SW480 (cell line): ENCODE results near the gene MBIP.
"Not testable (repeated sequence)": the region's sequence is repeated elsewhere in the genome, so short reads cannot be mapped to it uniquely, and the experiment has no call there.

Experiments
- DNase-seq: peaks from one replicate; pipeline ENCODE4 v3.0.0-alpha.2; 2016; ENCODE audit warnings: low spot score

The MBIP gene

GRCh38 chr14:36320200-36320896, at the start of gene MBIP:
Gene MBIP (minus strand): TSS chr14:36320637. CDS start chr14:36320588, 49 bp downstream.
- DNase-seq = peak; percentile 95

- DNase-seq = no peak
Observed at GRCh38 chr14:36367985-36368774, 47.7 kb upstream of the MBIP start.

- DNase-seq = no peak
Observed at GRCh38 chr14:36365766-36366165, 45.3 kb upstream of the MBIP start.

- no peak for DNase-seq
Observed at GRCh38 chr14:36363704-36364103, 43.3 kb upstream of the MBIP start.

- DNase-seq = peak; percentile 57
Observed at GRCh38 chr14:36362648-36363047, 42.2 kb upstream of the MBIP start.

GRCh38 chr14:36361210-36361853, 40.9 kb upstream of the MBIP start:
- no peak for DNase-seq

GRCh38 chr14:36356862-36357261, 36.4 kb upstream of the MBIP start:
- no peak for DNase-seq

GRCh38 chr14:36346052-36346451, 25.6 kb upstream of the MBIP start:
- no peak for DNase-seq

GRCh38 chr14:36344211-36344610, 23.8 kb upstream of the MBIP start:
- DNase-seq = no peak

GRCh38 chr14:36341811-36342210, 21.4 kb upstream of the MBIP start:
- not testable (repeated sequence) for DNase-seq

GRCh38 chr14:36340276-36340890, 19.9 kb upstream of the MBIP start:
- DNase-seq = no peak

GRCh38 chr14:36339816-36340215, 19.4 kb upstream of the MBIP start:
- DNase-seq = no peak

GRCh38 chr14:36333119-36333518, 12.7 kb upstream of the MBIP start:
- no peak for DNase-seq

GRCh38 chr14:36327573-36327972, 7.1 kb upstream of the MBIP start:
- not testable (repeated sequence) for DNase-seq

- no peak for DNase-seq
Observed at GRCh38 chr14:36325853-36326252, 5.4 kb upstream of the MBIP start.

GRCh38 chr14:36324897-36325296, 4.5 kb upstream of the MBIP start:
- no peak for DNase-seq

GRCh38 chr14:36320897-36321381, 502 bp upstream of the MBIP start:
- no peak for DNase-seq

- no peak for DNase-seq
Observed at GRCh38 chr14:36319899-36320199, 588 bp downstream of the MBIP start.

GRCh38 chr14:36317650-36318049, 2.8 kb downstream of the MBIP start:
- DNase-seq = peak; percentile 86

GRCh38 chr14:36316131-36316530, 4.3 kb downstream of the MBIP start:
- no peak for DNase-seq

- no peak for DNase-seq
Observed at GRCh38 chr14:36315159-36315853, 5.1 kb downstream of the MBIP start.

GRCh38 chr14:36313898-36314297, 6.5 kb downstream of the MBIP start:
- DNase-seq = peak; percentile 15
